Measurements from ENCODE around the gene NPPC. TPM values are rescaled to one million over a fixed set of nuclear protein-coding genes. Genes with fewer than 3 reads are reported as not detected.
A peak's percentile ranks its signal among the peaks of the same experiment; 100 is the strongest.
"Not testable (repeated sequence)": the region's sequence is repeated elsewhere in the genome, so short reads cannot be mapped to it uniquely, and the experiment has no call there.

The NPPC gene
- total RNA-seq, 3 donors from 2014 or later, result 0.44 to 0.66 TPM; not detected in 1

- TF ChIP-seq POLR2AphosphoS5 (IDR thresholded peaks at IDR 0.05) (no peak), POLR2A (IDR thresholded peaks at IDR 0.05) (no peak), CTCF (IDR thresholded peaks at IDR 0.05) (no peak)
- H3K9me3 ChIP-seq, result no peaks in the 10 kb centered on the region
- intact Hi-C loops (cut with DNase I; ENCODE audit: low total_unique reads), result no loop called here
- H3K36me3 ChIP-seq, result no peaks in the 10 kb centered on the region
- no peak overlapping the region for H3K4me3 ChIP-seq
- no peak overlapping the region for H3K27ac ChIP-seq
- no peaks in the 10 kb centered on the region for H3K4me1 ChIP-seq
- peaks cover 0 to 5% of the 10 kb centered on the region in 2 donors for H3K27me3 ChIP-seq
- DNase-seq (ENCODE audit: low spot score in 2 of 2), result peak in 1 of 2 donors; percentile 43
These were observed 7.5 kb downstream of the NPPC start for GRCh38 chr2:231918501-231919330.

GRCh38 chr2:231917280-231918066 is 8.7 kb downstream of the NPPC start:
- H3K4me3 ChIP-seq, result no peak overlapping the region
- intact Hi-C loops (cut with DNase I; ENCODE audit: low total_unique reads), result no loop called here
- H3K9me3 ChIP-seq, result no peaks in the 10 kb centered on the region
- TF ChIP-seq POLR2AphosphoS5 (IDR thresholded peaks at IDR 0.05) (no peak), CTCF (IDR thresholded peaks at IDR 0.05) (no peak), POLR2A (IDR thresholded peaks at IDR 0.05) (no peak)
- no peaks in the 10 kb centered on the region for H3K36me3 ChIP-seq
- H3K27me3 ChIP-seq, result no peaks in the 10 kb centered on the region
- H3K4me1 ChIP-seq, result no peaks in the 10 kb centered on the region
- DNase-seq (ENCODE audit: low spot score in 2 of 2), result peak in 1 of 2 donors; percentile 31
- no peak overlapping the region for H3K27ac ChIP-seq

DNA sequence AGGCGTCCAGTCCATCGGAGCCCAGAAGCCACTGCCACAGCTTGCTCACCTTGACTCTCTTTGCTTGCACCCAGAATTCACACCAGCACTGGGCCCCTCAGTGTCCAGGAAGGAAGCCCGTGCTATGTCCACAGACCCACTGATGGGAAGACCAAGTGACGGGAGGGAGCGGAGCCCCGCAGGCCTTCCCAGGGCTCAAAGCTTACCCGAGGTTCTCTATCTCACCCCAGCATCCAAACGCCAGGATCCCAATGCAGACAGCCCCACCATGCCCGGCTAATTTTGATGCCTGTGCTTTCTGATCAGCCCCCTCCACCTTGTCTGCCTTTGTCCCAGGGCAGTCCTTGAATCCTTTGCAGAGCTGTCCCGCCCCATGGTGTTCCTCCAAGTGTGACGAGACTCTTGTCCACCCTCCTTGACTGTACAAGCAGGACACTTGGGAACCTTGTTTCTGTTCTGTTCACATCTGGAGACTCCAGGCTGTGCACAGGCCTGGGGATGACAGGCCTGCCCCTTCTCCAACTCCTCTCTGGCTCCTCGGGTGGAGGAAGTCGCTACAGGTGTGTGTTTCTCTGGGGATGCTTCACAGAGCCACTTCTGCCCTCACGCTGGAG is 12.0 kb downstream of the NPPC start:
- intact Hi-C loops (cut with DNase I; ENCODE audit: low total_unique reads), result no loop called here
- Histone ChIP-seq H3K27me3 (no peaks in the 10 kb centered on the region), H3K36me3 (no peaks in the 10 kb centered on the region), H3K9me3 (no peaks in the 10 kb centered on the region), H3K4me3 (no peak overlapping the region), H3K27ac (no peak overlapping the region), H3K4me1 (no peaks in the 10 kb centered on the region)
- no peak for DNase-seq (ENCODE audit: low spot score in 2 of 2)
- TF ChIP-seq CTCF (IDR thresholded peaks at IDR 0.05) (no peak), POLR2A (IDR thresholded peaks at IDR 0.05) (no peak), POLR2AphosphoS5 (IDR thresholded peaks at IDR 0.05) (no peak)

- intact Hi-C loops (cut with DNase I; ENCODE audit: low total_unique reads), result no loop called here
- Histone ChIP-seq H3K9me3 (no peaks in the 10 kb centered on the region), H3K4me1 (no peaks in the 10 kb centered on the region), H3K27me3 (no peaks in the 10 kb centered on the region), H3K27ac (no peak overlapping the region), H3K4me3 (no peak overlapping the region), H3K36me3 (no peaks in the 10 kb centered on the region)
- no peak for TF ChIP-seq POLR2A (IDR thresholded peaks at IDR 0.05)
- no peak for DNase-seq (ENCODE audit: low spot score in 2 of 2)
These were observed 14.8 kb downstream of the NPPC start for GRCh38 chr2:231911381-231911780.

- intact Hi-C loops (cut with DNase I; ENCODE audit: low total_unique reads), result no loop called here
- H3K9me3 ChIP-seq, result no peaks in the 10 kb centered on the region
- no peaks in the 10 kb centered on the region for H3K36me3 ChIP-seq
- no peak overlapping the region for H3K4me3 ChIP-seq
- H3K27ac ChIP-seq, result no peak overlapping the region
- no peak for DNase-seq (ENCODE audit: low spot score in 2 of 2)
- TF ChIP-seq POLR2AphosphoS5 (IDR thresholded peaks at IDR 0.05) (no peak), POLR2A (IDR thresholded peaks at IDR 0.05) (no peak), CTCF (IDR thresholded peaks at IDR 0.05) (no peak)
- H3K4me1 ChIP-seq, result no peaks in the 10 kb centered on the region
- no peaks in the 10 kb centered on the region for H3K27me3 ChIP-seq
These were observed 15.4 kb downstream of the NPPC start for GRCh38 chr2:231910771-231911170.

GRCh38 chr2:231910161-231910560 is 16.0 kb downstream of the NPPC start:
- H3K4me3 ChIP-seq; H3K27me3 ChIP-seq; H3K27ac ChIP-seq; H3K36me3 ChIP-seq; H3K9me3 ChIP-seq; intact Hi-C loops (cut with DNase I; ENCODE audit: low total_unique reads); DNase-seq (ENCODE audit: low spot score in 2 of 2); H3K4me1 ChIP-seq: not testable (repeated sequence)
